Nephron progenitor cell (in vitro differentiated cells): ENCODE measurements around the gene ENOSF1.

Source experiments
- DNase-seq: peaks from one replicate; pipeline ENCODE4 v3.0.0; 2021
- H3K27ac Mint-ChIP-seq: 2 replicates; pipeline ENCODE4 v1.8.0; 2021; ENCODE audit warnings: mild to moderate bottlenecking, moderate library complexity, mixed read lengths
- H3K27me3 Mint-ChIP-seq: 2 replicates; pipeline ENCODE4 v1.8.0; 2021; ENCODE audit warnings: mild to moderate bottlenecking, low read depth, mixed read lengths; ENCODE audit not compliant: poor library complexity
- H3K36me3 Mint-ChIP-seq: 2 replicates; pipeline ENCODE4 v1.8.0; 2021; ENCODE audit warnings: low read depth, mixed read lengths
- H3K4me1 Mint-ChIP-seq: 2 replicates; pipeline ENCODE4 v1.8.0; 2021; ENCODE audit warnings: mixed read lengths
- H3K4me3 Mint-ChIP-seq: 2 replicates; pipeline ENCODE4 v1.8.0; 2021; ENCODE audit warnings: mild to moderate bottlenecking, moderate library complexity, mixed read lengths
- H3K9me3 Mint-ChIP-seq: 2 replicates; pipeline ENCODE4 v1.8.0; 2021; ENCODE audit warnings: mild to moderate bottlenecking, moderate library complexity, mixed read lengths
- CTCF ChIP-seq: fragments of 200-600 bp; sonication (generic); IDR thresholded peaks from 2 replicates; pipeline ENCODE4 v1.5.0; 2021; ENCODE audit warnings: antibody characterized with exemption

ENOSF1 gene

GRCh38 chr18:710418-711300 lies 1.8 kb downstream of the ENOSF1 start:
- Mint-ChIP-seq H3K4me1 (peaks cover 30% of the 10 kb centered on the region), H3K27ac (no peak overlapping the region), H3K36me3 (peaks cover 25% of the 10 kb centered on the region), H3K9me3 (peaks cover 16% of the 10 kb centered on the region), H3K27me3 (peaks cover 15% of the 10 kb centered on the region), H3K4me3 (peak overlapping the region; percentile 85)
- no peak for TF ChIP-seq CTCF
- DNase-seq: no peak

GRCh38 chr18:709771-710170 lies 2.7 kb downstream of the ENOSF1 start:
- H3K36me3 Mint-ChIP-seq: peaks cover 34% of the 10 kb centered on the region
- DNase-seq: no peak
- H3K27me3 Mint-ChIP-seq: peaks cover 13% of the 10 kb centered on the region
- H3K9me3 Mint-ChIP-seq: peaks cover 16% of the 10 kb centered on the region
- H3K4me1 Mint-ChIP-seq: peaks cover 30% of the 10 kb centered on the region
- TF ChIP-seq CTCF: no peak
- peak overlapping the region; percentile 58 for H3K4me3 Mint-ChIP-seq
- no peak overlapping the region for H3K27ac Mint-ChIP-seq

- Mint-ChIP-seq H3K4me1 (peaks cover 41% of the 10 kb centered on the region), H3K27ac (no peak overlapping the region), H3K4me3 (no peak overlapping the region), H3K9me3 (peaks cover 5% of the 10 kb centered on the region), H3K36me3 (peaks cover 48% of the 10 kb centered on the region), H3K27me3 (peaks cover 5% of the 10 kb centered on the region)
- DNase-seq: no peak
- TF ChIP-seq CTCF: no peak
Observed at GRCh38 chr18:708096-708495, 4.3 kb downstream of the ENOSF1 start.

- no peak for TF ChIP-seq CTCF
- Mint-ChIP-seq H3K27me3 (no peaks in the 10 kb centered on the region), H3K4me1 (peaks cover 43% of the 10 kb centered on the region), H3K36me3 (peaks cover 52% of the 10 kb centered on the region), H3K9me3 (no peaks in the 10 kb centered on the region), H3K27ac (peak overlapping the region; percentile 8), H3K4me3 (no peak overlapping the region)
- no peak for DNase-seq
Observed at GRCh38 chr18:706405-706804, 6.0 kb downstream of the ENOSF1 start.

- Mint-ChIP-seq H3K4me1 (peaks cover 22% of the 10 kb centered on the region), H3K27me3 (no peaks in the 10 kb centered on the region), H3K36me3 (peaks cover 63% of the 10 kb centered on the region), H3K9me3 (no peaks in the 10 kb centered on the region), H3K4me3 (no peak overlapping the region), H3K27ac (peak overlapping the region; percentile 30)
- DNase-seq: no peak
- TF ChIP-seq CTCF: no peak
Observed at GRCh38 chr18:703213-703967, 9.0 kb downstream of the ENOSF1 start.
